T-helper 22 cell (primary cell): Measurements from ENCODE around the gene SV2B.

ENCODE experiments used
- DNase-seq: peaks from one replicate; pipeline ENCODE4 v3.0.0-alpha.2; 2020; ENCODE audit warnings: low read depth

Gene SV2B

DNA sequence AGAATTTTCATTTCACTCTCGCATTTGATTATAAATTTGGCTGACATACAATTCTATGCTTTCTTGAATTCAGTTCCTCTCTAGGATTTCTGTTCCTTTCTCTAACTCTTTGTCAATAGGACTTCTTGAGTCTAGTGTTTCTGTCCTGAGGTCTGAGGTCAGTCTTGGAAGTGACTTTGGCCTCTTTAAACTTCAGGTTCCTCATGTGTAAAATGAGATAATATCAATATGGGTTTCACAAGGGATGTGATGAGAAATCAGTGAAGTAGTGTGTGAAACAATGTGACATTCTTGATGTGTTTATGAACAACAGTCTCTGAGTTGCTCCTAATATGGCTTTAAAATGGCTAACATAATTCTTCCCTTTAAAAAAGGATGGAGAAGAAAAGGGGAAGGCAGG, 92.2 kb downstream of the SV2B start:
- DNase-seq: no peak

DNA sequence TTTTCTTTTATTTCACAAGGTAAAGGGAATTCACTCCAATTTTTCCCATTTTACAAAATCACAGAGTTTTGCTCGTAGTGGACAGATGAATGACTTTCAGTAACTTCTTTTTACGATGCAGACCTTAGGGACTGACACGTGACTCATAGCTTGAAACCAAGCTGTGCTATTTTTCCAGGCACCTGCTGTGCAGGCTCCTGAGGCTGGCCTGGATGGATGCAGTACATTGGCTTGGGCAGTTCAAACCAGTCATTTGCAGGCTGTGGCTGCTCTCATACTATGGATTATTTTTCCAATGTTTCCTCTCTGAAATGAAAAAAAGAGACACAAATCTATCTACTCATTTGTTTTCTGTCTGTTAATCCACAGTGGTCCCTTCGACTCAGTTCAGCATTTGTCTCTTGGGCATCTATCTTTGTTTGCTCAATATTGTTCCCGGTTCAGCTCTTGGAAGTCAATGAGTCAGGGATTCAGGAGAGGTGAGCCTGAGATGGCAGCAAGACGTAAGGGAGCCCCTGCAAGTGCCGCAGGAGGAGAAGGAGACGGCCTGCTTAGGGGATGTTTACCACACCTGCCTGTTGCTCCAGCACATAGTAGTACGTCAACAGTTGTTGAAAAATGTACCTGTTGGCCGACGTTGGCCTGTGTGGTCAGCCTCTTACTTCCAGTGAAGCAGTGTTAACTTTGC, 92.8 kb downstream of the SV2B start:
- DNase-seq: no peak

DNA sequence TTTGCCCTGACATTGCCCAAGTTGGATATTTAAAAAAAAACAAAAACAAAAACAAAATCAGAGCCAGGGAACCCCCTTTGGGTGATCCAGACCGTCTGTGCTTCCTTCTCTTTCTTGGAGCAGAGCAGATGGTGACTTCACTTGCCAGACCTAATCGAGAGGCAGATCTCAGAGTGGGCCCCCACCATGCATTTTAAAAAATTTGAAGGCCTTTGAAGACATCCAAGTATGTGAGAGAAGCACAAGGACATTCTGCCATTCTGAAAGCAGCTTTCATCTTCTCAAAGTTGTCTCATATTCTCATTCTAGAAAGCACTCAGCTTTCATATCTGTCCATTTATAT, 93.3 kb downstream of the SV2B start:
- no peak for DNase-seq

DNA sequence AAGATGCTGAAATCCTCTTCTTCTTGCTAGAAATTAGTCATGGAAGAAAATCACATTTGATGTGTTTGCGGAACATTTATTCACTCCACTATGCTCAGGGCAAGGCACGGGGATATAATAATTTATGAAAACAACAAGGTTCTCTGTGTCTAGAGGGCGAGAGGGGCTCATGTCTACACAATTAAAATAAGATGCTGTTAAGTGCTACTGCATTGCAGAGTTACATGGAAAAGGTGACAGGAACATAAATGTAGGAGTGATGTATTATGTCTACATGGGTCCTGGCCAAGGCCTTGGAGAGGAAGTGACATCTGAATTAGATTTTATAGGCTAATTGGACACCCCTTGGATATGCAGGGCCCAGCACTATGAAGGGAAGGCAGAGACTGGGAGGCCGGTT, 96.1 kb downstream of the SV2B start:
- DNase-seq: no peak

DNA sequence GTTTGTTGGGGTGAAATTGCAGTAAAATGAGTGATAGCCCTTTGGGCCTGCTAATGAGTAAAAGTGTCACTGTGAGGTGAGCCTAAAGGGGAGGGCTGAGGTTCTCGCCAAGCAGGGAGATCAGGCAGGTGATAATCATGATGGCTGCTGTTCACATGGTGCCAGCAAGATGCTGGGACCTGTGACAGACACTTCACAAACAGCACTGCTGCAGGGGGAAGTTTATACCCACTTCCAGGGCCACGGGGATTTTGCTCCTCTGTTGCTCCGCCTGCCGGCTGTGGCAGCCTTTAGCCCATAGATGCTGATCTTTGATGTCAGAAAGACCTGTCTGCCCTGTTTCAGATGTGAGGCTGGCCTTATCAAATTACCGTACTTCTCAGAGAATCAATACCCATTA, 96.7 kb downstream of the SV2B start:
- no peak for DNase-seq

DNA sequence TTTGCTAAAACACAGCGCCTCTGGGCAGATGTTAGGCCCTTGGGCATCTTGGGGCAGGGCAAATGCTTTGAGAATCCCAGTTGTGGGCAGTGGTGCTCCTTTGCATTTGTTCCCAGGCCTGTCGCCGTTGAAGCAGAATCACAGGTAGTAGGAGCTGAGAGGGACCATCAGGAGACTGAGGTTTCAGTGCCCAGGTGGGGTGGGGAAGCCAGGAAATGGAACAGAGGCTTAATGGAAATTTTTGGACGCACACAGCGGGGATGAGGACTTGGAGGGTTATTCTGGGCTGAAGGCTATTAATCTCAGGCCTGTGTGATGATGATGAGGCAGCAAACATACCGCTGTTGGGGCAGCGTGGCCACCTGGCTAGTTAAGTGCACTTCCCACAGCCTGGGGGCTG, 99.5 kb downstream of the SV2B start:
- DNase-seq: no peak

DNA sequence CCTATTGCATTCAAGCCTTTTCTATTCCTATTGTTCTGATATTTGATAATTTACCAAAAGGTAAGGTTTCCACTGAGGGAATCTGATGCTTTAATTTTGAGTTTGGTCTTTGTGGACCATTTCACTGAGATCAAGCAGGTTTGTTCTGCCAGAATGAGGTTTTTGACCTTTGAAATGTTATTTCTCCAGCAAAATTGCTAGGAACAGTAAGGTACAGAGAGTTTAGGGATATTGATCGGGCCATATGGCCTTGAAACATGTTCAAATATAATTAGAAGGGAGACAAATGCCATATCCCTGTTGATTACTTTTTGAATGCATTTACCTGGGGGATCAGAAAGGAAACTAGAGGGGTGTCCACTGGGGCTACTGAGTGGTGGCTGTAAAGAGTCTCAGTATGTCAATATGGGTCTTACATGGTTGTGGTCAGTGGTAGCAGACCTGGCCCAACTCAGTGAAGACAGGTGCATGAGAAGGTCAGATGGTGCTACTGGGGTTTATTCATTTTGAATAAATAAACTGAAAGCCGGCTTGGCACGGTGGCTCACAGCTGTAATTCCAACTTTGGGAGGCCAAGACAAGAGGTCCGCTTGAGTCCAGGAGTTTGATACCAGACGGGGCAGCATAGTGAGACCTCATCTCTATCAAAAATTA, 100.2 kb downstream of the SV2B start:
- no peak for DNase-seq

DNA sequence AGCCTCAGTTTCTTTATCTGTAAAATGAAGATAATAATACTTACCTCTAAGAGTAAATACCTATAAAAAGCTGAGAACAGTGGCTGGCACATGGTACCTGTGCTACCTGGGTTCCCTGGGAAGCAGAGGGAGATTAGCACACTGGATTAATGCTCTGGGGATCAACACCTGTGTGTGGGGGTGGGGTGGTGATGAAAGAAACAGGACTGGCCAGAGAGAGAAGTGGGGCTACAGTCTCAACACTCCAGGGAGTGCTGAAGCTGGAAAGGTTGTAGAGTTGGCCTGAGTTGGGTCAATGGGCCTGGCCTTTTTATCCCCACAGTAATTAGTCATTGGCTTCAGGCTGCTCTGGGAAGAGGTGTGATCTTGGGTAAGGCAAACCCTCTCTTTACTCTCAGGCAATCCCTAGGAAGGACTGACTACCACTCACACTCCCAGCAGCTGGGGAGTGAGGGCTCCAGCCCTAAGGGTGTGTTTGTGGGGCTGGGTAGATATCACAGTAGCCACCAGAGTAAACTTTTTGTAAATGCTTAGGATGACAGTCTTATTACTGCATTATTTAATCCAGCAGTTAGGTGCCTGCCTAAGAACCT, 102.5 kb downstream of the SV2B start:
- no peak for DNase-seq

DNA sequence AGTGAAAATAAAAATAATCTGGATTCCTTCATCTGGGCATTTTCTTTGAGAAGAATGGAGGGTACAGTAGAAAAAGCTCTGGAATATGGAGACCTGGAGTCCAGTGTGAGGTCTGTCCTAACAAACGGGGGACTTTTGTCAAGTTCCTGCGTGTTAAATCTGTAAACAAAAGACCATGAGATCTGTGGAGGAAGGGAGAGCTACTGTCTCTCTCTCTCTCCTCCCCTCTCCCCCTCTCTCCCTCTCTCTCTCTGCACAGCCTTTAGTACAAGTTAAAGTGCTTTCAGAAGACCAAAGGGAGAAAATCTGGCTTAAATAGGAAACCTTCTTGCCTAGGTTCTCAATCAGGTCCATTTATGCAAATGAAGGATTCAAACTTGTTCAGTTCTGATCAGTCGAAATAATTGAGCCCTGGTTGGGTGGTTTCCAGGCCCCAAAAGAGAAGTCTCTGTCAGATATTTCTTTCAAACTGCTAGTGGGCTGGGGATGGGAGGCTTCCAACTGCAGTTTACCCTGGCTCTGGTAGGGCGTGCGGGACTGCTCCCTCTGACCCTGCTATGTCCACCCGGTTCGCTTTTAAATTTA, 103.7 kb downstream of the SV2B start:
- DNase-seq: no peak

DNA sequence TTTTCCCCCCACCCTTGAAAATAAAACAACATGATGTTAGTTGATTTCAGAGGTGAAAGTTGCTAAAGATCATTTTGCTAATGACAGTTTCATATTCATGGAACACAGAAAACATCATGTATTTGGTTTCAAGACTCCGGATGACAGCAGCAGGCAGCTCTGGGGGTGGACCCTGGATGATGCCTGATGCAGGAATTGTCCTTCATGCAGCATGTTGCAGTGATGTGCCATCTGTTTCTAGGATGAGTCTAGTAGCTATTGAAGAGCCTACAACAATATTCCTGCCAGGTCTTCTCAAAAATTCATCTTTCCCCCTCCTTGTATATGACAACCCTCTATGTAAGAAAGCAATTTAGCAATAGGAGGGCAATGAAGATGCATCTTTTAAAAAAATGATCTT, 108.3 kb downstream of the SV2B start:
- DNase-seq: no peak

DNA sequence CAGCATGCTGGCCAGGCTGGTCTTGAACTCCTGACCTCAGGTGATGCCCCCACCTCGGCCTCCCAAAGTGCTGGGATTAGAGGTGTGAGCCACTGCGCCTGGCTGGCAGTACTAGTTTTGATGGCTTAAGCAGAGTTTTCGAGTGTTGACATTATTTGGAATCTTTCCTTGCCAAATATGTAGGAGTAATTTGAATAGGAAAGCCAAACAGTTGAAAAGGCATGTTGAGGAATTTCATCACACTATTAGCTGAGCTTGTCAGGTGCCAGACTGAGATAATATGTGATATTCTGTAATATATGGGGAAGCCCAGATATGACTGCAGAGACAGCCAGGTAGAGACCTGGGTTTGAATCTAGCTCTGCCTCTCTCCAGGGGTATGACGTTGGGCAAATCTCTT, 109.3 kb downstream of the SV2B start:
- DNase-seq: no peak

DNA sequence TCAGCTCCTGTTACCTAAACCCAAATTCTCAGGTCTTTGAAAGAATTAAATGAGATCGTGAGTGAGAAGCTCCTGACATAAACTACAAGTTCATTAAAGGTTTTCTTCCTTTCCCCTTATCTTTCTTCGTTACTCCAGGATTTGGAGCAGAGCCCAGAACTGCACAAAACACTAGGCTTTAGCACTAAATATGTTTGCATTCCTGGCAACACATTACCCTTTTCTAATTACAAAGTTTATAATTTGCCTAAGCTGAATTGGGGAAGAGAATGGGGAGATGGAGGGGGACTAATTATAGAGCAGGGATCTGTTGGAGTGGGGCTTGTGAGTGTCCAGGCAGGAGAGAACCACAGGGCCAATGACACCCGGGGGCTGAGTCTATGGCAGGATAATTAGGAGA, 109.7 kb downstream of the SV2B start:
- DNase-seq: no peak

DNA sequence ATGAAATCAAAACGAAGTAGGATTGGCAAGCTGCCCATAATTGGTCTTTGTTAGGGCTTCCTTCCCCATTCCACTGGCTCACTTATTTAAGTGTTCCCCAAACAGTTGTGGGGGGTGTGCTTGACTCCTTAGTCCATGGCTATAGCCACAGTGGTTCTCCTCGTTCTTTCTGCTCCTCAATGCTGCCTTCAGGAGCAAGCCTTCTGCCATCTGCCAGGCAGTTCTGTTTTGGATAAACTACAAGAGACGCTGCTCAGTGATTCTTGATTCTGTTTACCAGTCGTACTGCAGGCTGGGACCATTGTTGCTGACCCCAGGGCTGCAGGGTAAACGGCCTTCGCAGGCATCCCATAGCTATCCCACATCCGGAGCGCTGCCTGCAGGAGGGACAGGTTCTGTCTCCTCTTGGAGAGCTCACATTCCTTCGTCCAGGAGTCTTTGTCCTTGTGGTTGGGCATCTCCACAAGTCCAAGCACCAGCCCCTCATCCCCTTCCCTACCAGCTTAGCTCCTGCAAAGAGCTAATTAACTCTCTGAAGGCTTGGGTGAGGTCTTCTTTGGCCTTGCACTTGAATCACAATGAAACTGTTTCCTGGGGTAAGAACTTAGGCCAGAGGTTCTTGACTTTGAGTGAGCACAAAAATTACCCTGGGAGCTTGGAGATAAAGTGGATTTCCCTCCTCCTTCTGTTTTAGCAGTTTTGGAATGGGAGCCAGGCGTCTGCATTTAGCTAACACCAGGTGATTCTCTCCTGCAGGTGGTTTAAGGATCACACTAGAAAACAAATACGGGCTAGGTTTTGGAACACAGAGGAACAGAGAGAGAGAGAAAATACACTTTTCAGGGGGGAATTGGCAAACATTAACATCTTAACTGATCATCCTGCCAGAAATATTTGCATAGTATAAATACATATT, 114.9 kb downstream of the SV2B start:
- no peak for DNase-seq

DNA sequence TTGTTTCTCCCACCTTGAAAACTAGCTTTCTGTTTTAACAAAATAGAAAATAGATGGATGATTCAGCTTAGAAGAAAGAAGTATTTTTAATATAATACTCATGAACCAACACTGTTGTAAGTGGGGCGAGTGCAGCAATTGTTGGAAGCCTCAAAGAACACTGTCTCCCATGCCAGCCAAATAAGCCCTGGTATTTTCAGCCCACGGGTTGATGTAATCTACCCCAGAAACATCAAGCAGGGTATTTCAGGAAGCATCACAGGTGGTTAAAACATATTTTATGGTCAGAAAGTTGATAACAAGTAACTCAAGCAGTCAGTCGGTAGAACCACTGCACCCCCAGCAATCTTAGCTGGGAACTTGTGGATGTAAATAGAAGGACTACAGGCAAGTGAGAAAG, 115.9 kb downstream of the SV2B start:
- DNase-seq: no peak

DNA sequence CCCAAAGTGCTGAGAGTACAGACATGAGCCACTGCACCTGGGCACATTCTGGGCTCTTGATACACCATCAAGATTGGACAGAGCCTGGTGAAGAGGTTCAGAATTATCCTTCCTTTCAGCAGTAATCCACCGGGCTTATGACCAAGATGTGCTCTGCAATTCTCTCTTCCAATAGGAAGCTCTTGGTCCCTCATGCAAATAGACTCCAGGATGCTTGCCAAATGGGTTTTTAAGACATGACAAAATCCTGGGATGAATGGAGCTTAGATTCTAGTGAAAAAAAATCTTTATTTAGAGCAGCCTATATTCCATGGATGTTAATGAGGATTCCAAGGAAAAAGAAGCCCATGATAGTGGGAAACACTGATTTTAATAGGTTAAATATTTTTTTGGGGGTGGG, 119.1 kb downstream of the SV2B start:
- DNase-seq: no peak

DNA sequence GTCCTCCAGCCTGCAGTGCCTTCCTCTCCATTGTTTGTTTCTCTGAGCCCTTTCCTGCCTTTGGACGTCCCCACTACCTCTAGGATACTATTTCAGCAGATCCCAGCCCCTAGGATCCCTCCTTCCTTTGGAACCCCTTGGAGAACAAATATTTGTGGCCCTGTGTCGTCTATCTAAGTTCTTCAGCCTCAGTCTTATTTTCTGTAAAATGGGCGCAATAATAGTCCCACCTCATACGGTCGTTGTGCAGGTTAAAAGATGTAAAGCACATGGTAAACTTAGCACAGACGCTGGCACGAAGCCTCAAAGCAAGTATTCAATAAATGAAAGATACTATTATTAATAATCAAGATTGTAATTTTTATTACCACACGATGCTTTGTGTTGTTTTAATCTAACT, 122.0 kb downstream of the SV2B start:
- no peak for DNase-seq

DNA sequence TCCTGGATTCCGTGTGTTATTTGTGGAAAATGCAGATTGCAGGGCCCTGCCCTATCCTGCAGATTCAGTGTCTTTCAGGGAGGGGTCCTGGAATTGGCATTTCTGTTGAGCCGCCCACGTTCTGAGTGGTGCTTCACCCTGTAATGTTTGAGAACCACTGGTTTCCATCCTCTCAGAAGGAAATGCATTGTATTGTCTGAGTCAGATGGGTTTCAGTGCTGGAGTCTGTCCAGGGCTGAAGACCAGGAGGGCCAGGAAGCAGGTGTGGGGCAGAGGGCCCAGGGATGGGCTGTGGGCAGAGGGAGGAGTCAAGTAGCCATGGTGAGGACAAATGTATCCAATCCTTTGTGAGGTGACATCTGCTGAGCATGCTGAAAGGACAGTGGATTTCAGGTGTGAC, 123.8 kb downstream of the SV2B start:
- no peak for DNase-seq

DNA sequence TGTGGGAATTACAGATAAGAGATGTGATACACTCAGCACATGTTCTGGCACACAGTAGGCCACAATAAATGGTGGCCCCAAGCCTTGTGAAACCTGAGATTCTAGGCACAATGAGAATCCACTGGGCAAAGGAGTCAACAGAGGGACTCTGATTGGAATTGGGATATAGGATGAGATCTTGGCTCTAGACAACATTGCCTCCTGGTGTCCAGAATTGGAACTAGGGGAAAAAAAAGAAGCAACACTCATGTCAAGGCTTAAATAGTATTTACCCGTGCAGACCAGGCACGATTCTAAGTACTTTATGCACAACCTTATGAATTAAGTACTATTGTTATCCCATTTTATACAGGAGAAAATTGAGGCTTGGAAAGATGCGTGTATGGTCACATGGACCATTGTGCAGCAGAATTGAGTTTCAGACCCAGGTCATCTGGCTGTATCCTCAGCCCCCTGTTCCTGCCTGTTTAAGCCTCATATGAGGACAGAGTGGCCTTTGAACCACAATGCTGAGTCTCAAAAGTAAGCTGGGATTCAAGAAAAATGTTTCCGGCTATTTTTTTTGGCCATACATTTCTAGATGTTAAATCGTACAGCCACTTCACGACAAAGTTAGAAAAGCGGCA, 124.8 kb downstream of the SV2B start:
- no peak for DNase-seq

DNA sequence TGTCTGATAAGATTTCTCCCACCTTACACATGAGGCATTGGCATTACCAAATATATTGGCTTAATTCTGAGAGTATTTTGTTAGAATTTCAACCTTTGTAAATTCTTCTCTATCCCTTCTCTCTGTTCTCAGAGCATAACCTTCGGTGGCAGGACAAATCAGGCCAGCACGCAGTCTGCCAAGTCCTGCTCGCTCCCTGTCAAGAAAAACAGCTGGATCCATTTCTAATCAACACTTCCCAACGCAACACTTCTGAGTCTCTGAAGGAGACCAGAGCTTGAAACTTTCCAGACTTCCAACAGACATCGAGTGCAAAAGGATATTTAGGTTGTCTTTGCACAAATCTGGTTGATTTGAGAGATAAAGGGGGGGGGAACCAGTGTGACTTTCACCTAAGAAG, 125.7 kb downstream of the SV2B start:
- DNase-seq: no peak

DNA sequence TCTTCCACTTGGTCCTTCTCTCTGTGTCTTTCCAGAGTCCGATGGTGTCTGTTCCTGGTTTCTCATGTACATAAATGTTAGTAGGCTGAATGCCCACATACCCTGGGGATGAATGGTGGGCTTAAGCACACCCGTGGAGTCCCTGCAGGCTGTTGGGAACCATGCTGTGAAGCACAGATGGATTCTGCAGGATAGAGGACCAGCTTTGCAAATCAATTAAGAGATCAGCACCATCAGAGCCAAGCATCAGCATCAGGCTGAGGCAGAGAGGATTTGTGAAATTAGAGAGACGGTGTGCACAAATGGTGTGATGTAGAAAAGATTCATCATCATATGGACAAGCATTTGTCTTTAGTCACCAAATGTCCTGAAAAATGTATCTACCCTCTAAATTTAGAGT, 127.1 kb downstream of the SV2B start:
- DNase-seq: no peak

DNA sequence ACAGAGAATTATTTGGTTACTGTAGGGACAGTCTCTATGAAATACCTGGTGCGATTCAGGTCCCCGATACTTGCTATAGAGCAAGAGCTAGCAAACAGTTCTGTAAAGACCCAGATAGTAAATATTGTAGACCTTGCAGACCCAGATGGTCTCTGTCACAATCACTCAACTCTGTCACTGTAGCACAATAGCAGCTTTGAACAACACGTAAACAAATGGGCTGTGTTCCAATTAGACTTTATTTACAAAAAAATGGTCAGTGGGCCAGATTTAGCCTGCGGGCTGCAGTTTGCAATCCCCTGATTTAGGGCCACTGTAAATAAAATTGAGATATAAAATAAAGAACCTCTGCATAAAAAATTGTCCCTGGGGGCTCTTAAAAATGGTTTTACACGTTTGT, 127.7 kb downstream of the SV2B start:
- no peak for DNase-seq

DNA sequence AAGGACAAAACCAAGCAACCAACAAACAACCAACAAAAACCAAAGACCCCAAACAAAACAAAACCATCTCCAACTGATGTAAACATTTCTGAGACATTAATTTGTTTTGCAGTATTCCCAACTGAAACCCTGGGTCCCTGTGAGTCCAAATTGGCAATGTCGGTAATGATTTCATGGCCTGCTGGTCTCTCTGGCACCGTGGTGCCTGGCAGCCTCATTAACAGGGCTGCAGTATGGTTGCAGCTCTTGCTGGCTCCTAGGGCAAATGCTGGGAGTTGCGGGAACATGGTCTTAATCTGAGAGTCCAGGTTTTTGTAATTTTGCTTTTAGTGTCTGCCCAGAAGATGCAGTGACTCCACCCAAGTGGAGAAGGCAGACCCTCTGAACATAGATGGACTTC, 128.3 kb downstream of the SV2B start:
- DNase-seq: no peak
